ENCODE results near the gene PLEKHA6. TPM values are rescaled to one million over a fixed set of nuclear protein-coding genes. Genes with fewer than 3 reads are reported as not detected.

The PLEKHA6 gene
- total RNA-seq, 4 donors from 2014 or later: 1.5 to 2.0 (median 1.6) TPM

GRCh38 chr1:204282761-204283221 lies 76.9 kb downstream of the PLEKHA6 start:
- TF ChIP-seq, protein P1, sequence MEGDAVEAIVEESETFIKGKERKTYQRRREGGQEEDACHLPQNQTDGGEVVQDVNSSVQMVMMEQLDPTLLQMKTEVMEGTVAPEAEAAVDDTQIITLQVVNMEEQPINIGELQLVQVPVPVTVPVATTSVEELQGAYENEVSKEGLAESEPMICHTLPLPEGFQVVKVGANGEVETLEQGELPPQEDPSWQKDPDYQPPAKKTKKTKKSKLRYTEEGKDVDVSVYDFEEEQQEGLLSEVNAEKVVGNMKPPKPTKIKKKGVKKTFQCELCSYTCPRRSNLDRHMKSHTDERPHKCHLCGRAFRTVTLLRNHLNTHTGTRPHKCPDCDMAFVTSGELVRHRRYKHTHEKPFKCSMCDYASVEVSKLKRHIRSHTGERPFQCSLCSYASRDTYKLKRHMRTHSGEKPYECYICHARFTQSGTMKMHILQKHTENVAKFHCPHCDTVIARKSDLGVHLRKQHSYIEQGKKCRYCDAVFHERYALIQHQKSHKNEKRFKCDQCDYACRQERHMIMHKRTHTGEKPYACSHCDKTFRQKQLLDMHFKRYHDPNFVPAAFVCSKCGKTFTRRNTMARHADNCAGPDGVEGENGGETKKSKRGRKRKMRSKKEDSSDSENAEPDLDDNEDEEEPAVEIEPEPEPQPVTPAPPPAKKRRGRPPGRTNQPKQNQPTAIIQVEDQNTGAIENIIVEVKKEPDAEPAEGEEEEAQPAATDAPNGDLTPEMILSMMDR (IDR thresholded peaks at IDR 0.05; ENCODE audit: low read depth): no peak

DNA sequence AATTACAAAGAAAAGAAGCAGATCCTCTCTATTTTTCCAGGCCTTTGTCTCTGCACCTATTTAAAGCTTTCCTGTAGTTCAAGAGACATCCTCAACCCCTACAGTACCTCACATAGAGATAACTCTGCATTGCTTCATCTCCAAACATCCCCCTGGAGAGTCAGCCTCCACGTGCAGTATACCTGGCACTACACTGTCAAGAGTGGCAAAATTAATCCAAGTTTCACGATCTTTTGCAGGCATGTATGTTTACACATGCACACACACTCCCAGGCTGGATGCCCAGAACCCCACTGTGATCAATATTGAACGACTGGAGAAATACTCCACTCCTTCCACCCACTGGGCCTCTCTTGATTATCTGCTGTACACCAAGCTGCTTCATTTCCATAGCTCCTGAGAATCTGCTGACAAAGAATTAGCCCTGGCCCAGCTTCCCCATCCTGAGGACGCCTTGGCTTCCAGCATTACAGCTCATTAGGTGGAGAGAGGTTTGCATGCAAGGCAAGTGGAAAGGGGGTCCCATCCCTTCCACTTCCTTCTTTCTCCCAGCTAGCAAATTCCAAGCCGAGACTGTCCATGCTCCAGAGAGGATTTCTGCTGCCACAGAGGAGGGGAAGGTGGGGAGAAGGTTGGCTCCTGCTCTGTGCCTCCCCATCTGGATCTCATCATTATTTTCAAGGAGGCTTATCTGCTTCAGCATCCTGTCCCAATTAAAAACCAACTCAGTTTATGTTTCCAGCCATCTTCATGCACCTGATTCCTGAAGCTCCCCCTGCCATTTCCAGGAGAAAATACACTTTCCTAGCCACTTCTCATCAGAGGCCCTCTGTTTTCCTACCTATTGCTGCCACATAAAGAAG lies 79.4 kb downstream of the PLEKHA6 start:
- TF ChIP-seq, protein P1 (IDR thresholded peaks at IDR 0.05; ENCODE audit: low read depth): no peak

- TF ChIP-seq, protein P1 (IDR thresholded peaks at IDR 0.05; ENCODE audit: low read depth): no peak
Measured at GRCh38 chr1:204278958-204279357, 80.8 kb downstream of the PLEKHA6 start.

- TF ChIP-seq, protein P1 (IDR thresholded peaks at IDR 0.05; ENCODE audit: low read depth): no peak
Measured at GRCh38 chr1:204278251-204278650, 81.5 kb downstream of the PLEKHA6 start.

GRCh38 chr1:204277563-204278219 lies 82.0 kb downstream of the PLEKHA6 start:
- TF ChIP-seq, protein P1 (IDR thresholded peaks at IDR 0.05; ENCODE audit: low read depth): no peak

- TF ChIP-seq, protein P1 (IDR thresholded peaks at IDR 0.05; ENCODE audit: low read depth): no peak
Measured at GRCh38 chr1:204275695-204276370, 83.9 kb downstream of the PLEKHA6 start.

GRCh38 chr1:204274446-204274845 lies 85.3 kb downstream of the PLEKHA6 start:
- TF ChIP-seq, protein P1 (IDR thresholded peaks at IDR 0.05; ENCODE audit: low read depth): no peak

Measured in subcutaneous adipose tissue (tissue), 4 donors.